Tibial artery (tissue), 4 donors: ENCODE measurements around the gene OSBPL9.
"Not testable (repeated sequence)": the region's sequence is repeated elsewhere in the genome, so short reads cannot be mapped to it uniquely, and the experiment has no call there.

Experiments used
- DNase-seq, 2 donors: peaks; one replicate each; pipeline ENCODE4 v3.0.0-alpha.2; 2019
- H3K27ac ChIP-seq, 2 donors: fragments of 200-600 bp; sonication (generic) in 1 of 2; 1 replicate in 1 of 2; 2 replicates in 1 of 2; pipeline ENCODE4 v1.5.1; 2018 to 2019; ENCODE audit warnings: mild to moderate bottlenecking in 1 of 2
- H3K27me3 ChIP-seq, 2 donors: fragments of 200-600 bp; sonication (generic) in 1 of 2; one replicate each; pipeline versions ENCODE4 v1.5.1 to v1.6.0; 2016 to 2019
- H3K36me3 ChIP-seq, 3 donors: fragments of 200-600 bp; sonication (generic) in 2 of 3; one replicate each; pipeline ENCODE4 v1.5.1; 2016 to 2019; ENCODE audit warnings: mild to moderate bottlenecking in 2 of 3
- H3K4me1 ChIP-seq, 4 donors: fragments of 200-600 bp; sonication (generic) in 2 of 4; 1 replicate in 3 of 4; 2 replicates in 1 of 4; pipeline ENCODE4 v1.5.1; 2016 to 2019
- H3K4me3 ChIP-seq, 2 donors: fragments of 200-600 bp; sonication (generic) in 1 of 2; 1 replicate in 1 of 2; 2 replicates in 1 of 2; pipeline ENCODE4 v1.5.1; 2018 to 2019; ENCODE audit warnings: mild to moderate bottlenecking in 2 of 2
- H3K9me3 ChIP-seq, 3 donors: fragments of 200-600 bp; sonication (generic) in 1 of 3; one replicate each; pipeline ENCODE4 v1.5.1; 2016 to 2019
- intact Hi-C: fragments of 100-400 bp; cut with DNase I; formaldehyde crosslinking; loops from one replicate; pipeline ENCODE4 v1.15.0; 2023; ENCODE audit warnings: low total_unique reads
- TF ChIP-seq, protein P1 (sequence below), 2 experiments: fragments of 200-600 bp in 1 of 2; fragments of 450-650 bp in 1 of 2; IDR thresholded peaks; one replicate each; pipeline ENCODE4 v1.5.1; 2017 to 2019; ENCODE audit warnings: antibody characterized with exemption in 2 of 2, mild to moderate bottlenecking in 1 of 2, moderate library complexity in 1 of 2

OSBPL9 gene

DNA sequence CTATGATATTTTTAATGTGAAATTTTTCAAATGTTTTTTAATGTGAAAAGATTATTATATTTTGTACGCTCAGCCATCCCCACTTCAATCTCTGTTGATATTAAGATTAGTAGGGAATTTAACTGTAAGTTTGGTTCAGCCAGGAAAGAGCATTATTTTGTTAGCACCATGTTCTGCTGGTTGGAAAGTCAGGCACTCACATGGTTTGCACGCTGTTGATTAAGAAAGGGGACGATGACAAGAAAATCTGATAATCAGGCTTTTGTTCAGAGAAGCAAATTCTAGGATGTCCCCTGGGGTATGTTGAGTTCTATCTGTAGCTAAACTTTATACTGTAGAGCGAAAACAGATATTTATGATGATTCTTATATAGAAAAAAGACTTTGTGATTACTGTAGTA is 115.1 kb downstream of the OSBPL9 start:
- H3K9me3 ChIP-seq = no peaks in the 10 kb centered on the region
- H3K27me3 ChIP-seq = no peaks in the 10 kb centered on the region
- no peak for DNase-seq
- peak overlapping the region; percentile 86 to 89 for H3K27ac ChIP-seq
- H3K4me3 ChIP-seq = peak overlapping the region in 1 of 2 donors; percentile 60
- TF ChIP-seq, protein P1, sequence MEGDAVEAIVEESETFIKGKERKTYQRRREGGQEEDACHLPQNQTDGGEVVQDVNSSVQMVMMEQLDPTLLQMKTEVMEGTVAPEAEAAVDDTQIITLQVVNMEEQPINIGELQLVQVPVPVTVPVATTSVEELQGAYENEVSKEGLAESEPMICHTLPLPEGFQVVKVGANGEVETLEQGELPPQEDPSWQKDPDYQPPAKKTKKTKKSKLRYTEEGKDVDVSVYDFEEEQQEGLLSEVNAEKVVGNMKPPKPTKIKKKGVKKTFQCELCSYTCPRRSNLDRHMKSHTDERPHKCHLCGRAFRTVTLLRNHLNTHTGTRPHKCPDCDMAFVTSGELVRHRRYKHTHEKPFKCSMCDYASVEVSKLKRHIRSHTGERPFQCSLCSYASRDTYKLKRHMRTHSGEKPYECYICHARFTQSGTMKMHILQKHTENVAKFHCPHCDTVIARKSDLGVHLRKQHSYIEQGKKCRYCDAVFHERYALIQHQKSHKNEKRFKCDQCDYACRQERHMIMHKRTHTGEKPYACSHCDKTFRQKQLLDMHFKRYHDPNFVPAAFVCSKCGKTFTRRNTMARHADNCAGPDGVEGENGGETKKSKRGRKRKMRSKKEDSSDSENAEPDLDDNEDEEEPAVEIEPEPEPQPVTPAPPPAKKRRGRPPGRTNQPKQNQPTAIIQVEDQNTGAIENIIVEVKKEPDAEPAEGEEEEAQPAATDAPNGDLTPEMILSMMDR (IDR thresholded peaks at IDR 0.05) = no peak
- H3K4me1 ChIP-seq = peaks cover 0 to 90% (median 49%) of the 10 kb centered on the region in 4 donors
- intact Hi-C loops = no loop called here
- H3K36me3 ChIP-seq = no peaks in the 10 kb centered on the region

GRCh38 chr1:51732701-51733425 is 116.0 kb downstream of the OSBPL9 start:
- intact Hi-C loops = no loop called here
- DNase-seq = no peak
- H3K27ac ChIP-seq = peak overlapping the region; percentile 86 to 89
- no peaks in the 10 kb centered on the region for H3K27me3 ChIP-seq
- TF ChIP-seq, protein P1 (IDR thresholded peaks at IDR 0.05) = no peak
- H3K9me3 ChIP-seq = no peaks in the 10 kb centered on the region
- H3K4me3 ChIP-seq = peak overlapping the region in 1 of 2 donors; percentile 0
- peaks cover 0 to 90% (median 54%) of the 10 kb centered on the region in 4 donors for H3K4me1 ChIP-seq
- H3K36me3 ChIP-seq = no peaks in the 10 kb centered on the region

- H3K9me3 ChIP-seq, H3K36me3 ChIP-seq, DNase-seq, H3K27me3 ChIP-seq, H3K4me3 ChIP-seq, intact Hi-C loops: not testable (repeated sequence)
- Histone ChIP-seq H3K27ac (peak overlapping the region; percentile 86 to 89), H3K4me1 (peaks cover 0 to 90% (median 53%) of the 10 kb centered on the region in 4 donors)
Observed at GRCh38 chr1:51733426-51733774, 116.5 kb downstream of the OSBPL9 start.

GRCh38 chr1:51733793-51734522 is 117.1 kb downstream of the OSBPL9 start:
- Histone ChIP-seq H3K27me3 (no peaks in the 10 kb centered on the region), H3K27ac (peak overlapping the region; percentile 86 to 89)

GRCh38 chr1:51734896-51735745 is 118.2 kb downstream of the OSBPL9 start:
- H3K4me1 ChIP-seq = peaks cover 0 to 99% (median 46%) of the 10 kb centered on the region in 4 donors
- DNase-seq = peak in 1 of 2 donors; percentile 30
- no peaks in the 10 kb centered on the region for H3K36me3 ChIP-seq
- intact Hi-C loops = no loop called here
- no peaks in the 10 kb centered on the region for H3K9me3 ChIP-seq
- H3K27ac ChIP-seq = peak overlapping the region; percentile 86 to 89
- TF ChIP-seq, protein P1 (IDR thresholded peaks at IDR 0.05) = no peak
- H3K4me3 ChIP-seq = no peak overlapping the region
- H3K27me3 ChIP-seq = no peaks in the 10 kb centered on the region

More at GRCh38 chr1:51733793-51734522, 117.1 kb downstream of the OSBPL9 start:
- H3K4me1 ChIP-seq = peaks cover 0 to 90% (median 48%) of the 10 kb centered on the region in 4 donors
- intact Hi-C loops = no loop called here
- TF ChIP-seq, protein P1 (IDR thresholded peaks at IDR 0.05) = no peak
- H3K9me3 ChIP-seq = no peaks in the 10 kb centered on the region
- DNase-seq = no peak
- no peaks in the 10 kb centered on the region for H3K36me3 ChIP-seq
- no peak overlapping the region for H3K4me3 ChIP-seq
